Immature natural killer cell (primary cell): Measurements from ENCODE around the gene SELENOM. TPM values are rescaled to one million over a fixed set of nuclear protein-coding genes. Genes with fewer than 3 reads are reported as not detected.
"Not testable (repeated sequence)": the region's sequence is repeated elsewhere in the genome, so short reads cannot be mapped to it uniquely, and the experiment has no call there.

Experiments
- DNase-seq, 3 donors: peaks; one replicate each; pipeline ENCODE4 v3.0.0; 2022; ENCODE audit warnings: mixed read lengths in 1 of 3
- H3K27ac Mint-ChIP-seq, 6 donors: one replicate each; pipeline ENCODE4 v1.8.0; 2020; ENCODE audit warnings: mixed read lengths in 6 of 6, mild to moderate bottlenecking in 5 of 6, inconsistent platforms in 4 of 6, moderate library complexity in 3 of 6
- H3K27me3 Mint-ChIP-seq, 3 donors: one replicate each; pipeline ENCODE4 v1.8.0; 2020 to 2021; ENCODE audit warnings: low read depth in 3 of 3, mild to moderate bottlenecking in 3 of 3, mixed read lengths in 3 of 3, moderate library complexity in 3 of 3, inconsistent platforms in 1 of 3
- H3K36me3 Mint-ChIP-seq, 3 donors: one replicate each; pipeline ENCODE4 v1.8.0; 2020; ENCODE audit warnings: mixed read lengths in 3 of 3, inconsistent platforms in 2 of 3, mild to moderate bottlenecking in 2 of 3
- H3K4me1 Mint-ChIP-seq, 2 donors: one replicate each; pipeline ENCODE4 v1.8.0; 2020; ENCODE audit warnings: inconsistent platforms in 2 of 2, mild to moderate bottlenecking in 2 of 2, mixed read lengths in 2 of 2, moderate library complexity in 1 of 2
- H3K4me3 Mint-ChIP-seq, 5 donors: one replicate each; pipeline ENCODE4 v1.8.0; 2020; ENCODE audit warnings: mild to moderate bottlenecking in 5 of 5, mixed read lengths in 5 of 5, inconsistent platforms in 3 of 5, moderate library complexity in 3 of 5
- H3K9me3 Mint-ChIP-seq, 6 donors: one replicate each; pipeline ENCODE4 v1.8.0; 2020; ENCODE audit warnings: mild to moderate bottlenecking in 6 of 6, mixed read lengths in 6 of 6, inconsistent platforms in 4 of 6, moderate library complexity in 3 of 6
- polyA plus RNA-seq, 3 donors: library from polyadenylated mRNA; unstranded; fragments of 300-500 nt; fragmentation: Illumina TruSeq; gene quantifications; one replicate each; pipeline ENCODE4 v1.2.3, GENCODE V29; 2021

SELENOM gene
- polyA plus RNA-seq, 3 donors from 2014 or later, result 24.1 to 51.0 (median 33.5) TPM

GRCh38 chr22:31080164-31080847 lies 27.1 kb downstream of the SELENOM start:
- H3K36me3 Mint-ChIP-seq, result no peaks in the 10 kb centered on the region

GRCh38 chr22:31079095-31079642 lies 28.2 kb downstream of the SELENOM start:
- peaks cover 0 to 5% (median 2%) of the 10 kb centered on the region in 3 donors for H3K27me3 Mint-ChIP-seq
- peaks cover 26% of the 10 kb centered on the region in 2 donors for H3K4me1 Mint-ChIP-seq
- DNase-seq, result no peak
- peak overlapping the region in 2 of 5 donors; percentile 35 to 41 for H3K4me3 Mint-ChIP-seq
- H3K36me3 Mint-ChIP-seq, result no peaks in the 10 kb centered on the region
- no peak overlapping the region for H3K27ac Mint-ChIP-seq
- H3K9me3 Mint-ChIP-seq, result no peaks in the 10 kb centered on the region

More at GRCh38 chr22:31080164-31080847, 27.1 kb downstream of the SELENOM start:
- DNase-seq, result no peak
- Mint-ChIP-seq H3K27ac (peak overlapping the region; percentile 23 to 82 (median 60)), H3K4me3 (peak overlapping the region; percentile 80 to 89 (median 87)), H3K4me1 (peaks cover 30 to 31% of the 10 kb centered on the region in 2 donors), H3K9me3 (no peaks in the 10 kb centered on the region), H3K27me3 (peaks cover 0 to 2% (median 2%) of the 10 kb centered on the region in 3 donors)

- not testable (repeated sequence) for H3K4me3 Mint-ChIP-seq, H3K9me3 Mint-ChIP-seq, H3K36me3 Mint-ChIP-seq, H3K27ac Mint-ChIP-seq, DNase-seq, H3K27me3 Mint-ChIP-seq
- peaks cover 20 to 22% of the 10 kb centered on the region in 2 donors for H3K4me1 Mint-ChIP-seq
These were observed 29.0 kb downstream of the SELENOM start for GRCh38 chr22:31078389-31078788.

GRCh38 chr22:31077681-31078080 lies 29.7 kb downstream of the SELENOM start:
- Mint-ChIP-seq H3K27ac (peak overlapping the region in 1 of 6 donors; percentile 23), H3K27me3 (peaks cover 0 to 5% (median 3%) of the 10 kb centered on the region in 3 donors), H3K9me3 (no peaks in the 10 kb centered on the region), H3K4me3 (no peak overlapping the region), H3K36me3 (no peaks in the 10 kb centered on the region), H3K4me1 (peaks cover 18 to 20% of the 10 kb centered on the region in 2 donors)
- DNase-seq, result no peak

GRCh38 chr22:31075961-31076360 lies 31.4 kb downstream of the SELENOM start:
- peaks cover 0 to 5% (median 5%) of the 10 kb centered on the region in 3 donors for H3K27me3 Mint-ChIP-seq
- peaks cover 6% of the 10 kb centered on the region in 2 donors for H3K4me1 Mint-ChIP-seq
- H3K36me3 Mint-ChIP-seq, result no peaks in the 10 kb centered on the region
- no peak overlapping the region for H3K27ac Mint-ChIP-seq
- DNase-seq, result no peak
- no peaks in the 10 kb centered on the region for H3K9me3 Mint-ChIP-seq
- no peak overlapping the region for H3K4me3 Mint-ChIP-seq

DNA sequence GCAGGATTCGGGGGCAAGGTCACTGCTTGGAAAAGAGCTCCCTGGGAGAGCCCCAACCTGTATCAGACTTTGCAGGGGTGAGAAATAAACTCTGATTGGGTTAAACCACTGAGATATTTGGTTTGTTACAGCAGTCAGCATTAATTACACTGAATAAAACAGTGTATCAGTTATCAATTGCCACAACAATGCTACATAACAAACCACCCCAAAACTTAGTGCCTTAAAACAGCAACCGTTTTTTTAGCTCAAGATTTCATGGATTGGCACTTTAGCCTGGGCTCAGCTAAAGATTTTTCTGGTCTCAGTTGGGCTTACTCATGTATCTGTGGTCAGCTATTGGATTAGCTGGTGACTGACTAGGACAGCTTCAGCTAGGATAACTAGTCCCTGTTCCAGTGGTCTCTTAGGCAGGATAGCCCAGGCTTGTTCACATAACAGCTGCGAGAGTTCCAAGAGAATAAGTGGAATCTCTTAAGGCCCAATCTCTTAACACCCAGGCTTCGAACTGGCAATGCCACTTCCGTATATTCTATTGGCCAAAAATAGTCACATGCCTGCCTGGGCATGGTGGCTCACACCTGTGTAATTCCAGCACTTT lies 33.7 kb downstream of the SELENOM start:
- H3K4me1 Mint-ChIP-seq, H3K9me3 Mint-ChIP-seq, H3K27me3 Mint-ChIP-seq, DNase-seq, H3K36me3 Mint-ChIP-seq, H3K4me3 Mint-ChIP-seq, H3K27ac Mint-ChIP-seq: not testable (repeated sequence)

DNA sequence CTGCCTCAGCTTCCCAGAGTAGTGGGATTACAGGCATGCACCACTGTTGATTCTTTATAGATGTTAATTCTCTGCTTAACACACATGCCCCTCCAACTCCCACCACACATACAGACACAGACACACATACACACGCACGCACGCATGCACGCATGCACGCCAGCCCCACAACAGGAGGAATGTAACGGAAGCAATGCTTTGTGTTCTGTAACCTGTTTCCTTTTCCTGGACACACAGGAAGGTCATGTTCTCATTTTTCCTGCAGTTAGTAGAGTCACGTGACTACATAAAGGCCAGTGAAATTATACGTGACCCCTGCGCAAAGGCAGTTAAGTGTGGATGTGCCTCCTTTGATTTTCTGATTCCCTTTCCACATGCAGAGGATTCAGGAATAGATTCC lies 34.2 kb downstream of the SELENOM start:
- H3K4me3 Mint-ChIP-seq, H3K4me1 Mint-ChIP-seq, H3K27ac Mint-ChIP-seq, H3K27me3 Mint-ChIP-seq, DNase-seq, H3K9me3 Mint-ChIP-seq, H3K36me3 Mint-ChIP-seq: not testable (repeated sequence)

DNA sequence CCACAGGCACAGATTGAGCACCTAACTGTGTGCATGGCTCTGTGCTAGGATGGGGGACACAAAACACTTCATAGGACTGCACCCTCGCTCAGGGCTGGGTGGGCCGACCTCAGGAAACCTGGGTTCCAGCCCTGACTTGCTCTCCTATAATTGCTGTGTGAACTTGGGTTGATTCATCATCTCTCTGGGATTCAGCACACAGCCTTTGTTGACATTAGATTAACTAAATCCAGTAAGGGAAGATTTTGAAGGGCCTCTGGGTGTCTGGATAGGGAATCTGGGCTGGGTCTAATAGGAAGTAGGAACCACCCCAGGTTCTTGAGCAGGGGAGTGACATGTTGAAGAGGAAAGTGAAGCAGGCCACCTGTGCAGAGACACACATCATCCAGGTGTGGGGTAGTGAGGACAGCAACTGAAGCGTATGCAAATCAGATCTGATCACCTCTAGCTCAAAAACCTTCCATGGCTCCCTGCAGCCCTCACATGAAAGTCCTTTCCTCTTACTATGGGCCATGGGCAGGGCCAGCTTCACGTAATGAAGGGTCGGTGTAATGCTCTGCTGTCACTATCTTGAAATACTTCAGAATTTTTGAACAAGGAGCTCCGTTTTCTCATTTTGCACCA lies 37.6 kb downstream of the SELENOM start:
- DNase-seq, H3K4me3 Mint-ChIP-seq, H3K27ac Mint-ChIP-seq, H3K27me3 Mint-ChIP-seq, H3K9me3 Mint-ChIP-seq, H3K4me1 Mint-ChIP-seq, H3K36me3 Mint-ChIP-seq: not testable (repeated sequence)

GRCh38 chr22:31068970-31069369 lies 38.4 kb downstream of the SELENOM start:
- Mint-ChIP-seq H3K27ac (no peak overlapping the region), H3K4me1 (no peaks in the 10 kb centered on the region), H3K9me3 (no peaks in the 10 kb centered on the region), H3K36me3 (no peaks in the 10 kb centered on the region), H3K4me3 (no peak overlapping the region), H3K27me3 (peaks cover 2 to 5% (median 5%) of the 10 kb centered on the region in 3 donors)
- no peak for DNase-seq

- no peak overlapping the region for H3K4me3 Mint-ChIP-seq
- peaks cover 4 to 6% (median 5%) of the 10 kb centered on the region in 3 donors for H3K27me3 Mint-ChIP-seq
- no peaks in the 10 kb centered on the region for H3K4me1 Mint-ChIP-seq
- DNase-seq, result no peak
- H3K9me3 Mint-ChIP-seq, result no peaks in the 10 kb centered on the region
- no peak overlapping the region for H3K27ac Mint-ChIP-seq
- H3K36me3 Mint-ChIP-seq, result no peaks in the 10 kb centered on the region
These were observed 43.0 kb downstream of the SELENOM start for GRCh38 chr22:31064369-31064768.

DNA sequence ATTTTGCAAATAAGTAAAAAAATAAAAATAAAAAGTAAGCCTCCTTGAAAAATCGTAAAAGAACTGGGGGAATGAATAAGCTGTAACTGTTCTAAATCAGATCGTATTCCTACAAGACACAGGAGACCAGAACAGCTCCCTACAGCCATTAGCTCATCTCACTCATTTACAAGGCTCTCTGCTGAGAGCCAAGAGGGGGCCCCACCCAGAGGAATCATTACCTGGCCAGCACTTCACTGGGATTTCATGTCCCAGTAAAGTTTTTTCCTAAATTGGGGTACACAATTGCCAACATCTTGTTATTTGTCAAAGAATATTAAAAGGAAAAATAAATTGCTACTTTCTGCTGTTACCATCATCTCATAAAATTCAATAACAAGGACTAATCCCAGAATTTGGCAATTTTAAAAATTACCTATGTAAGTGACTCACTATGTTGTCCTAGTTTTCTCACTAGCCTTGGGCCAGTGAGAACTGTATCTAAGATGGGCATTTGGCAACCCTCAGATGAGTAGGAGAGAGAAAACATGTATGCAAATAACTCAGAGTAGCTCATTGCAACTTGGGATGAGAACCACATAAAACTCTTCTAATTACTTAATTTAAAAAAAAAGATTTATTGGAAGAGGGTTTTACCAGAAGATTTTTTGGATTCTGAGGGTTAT lies 44.7 kb downstream of the SELENOM start:
- no peak overlapping the region for H3K4me3 Mint-ChIP-seq
- DNase-seq, result no peak
- H3K36me3 Mint-ChIP-seq, result no peaks in the 10 kb centered on the region
- no peaks in the 10 kb centered on the region for H3K9me3 Mint-ChIP-seq
- no peak overlapping the region for H3K27ac Mint-ChIP-seq
- H3K27me3 Mint-ChIP-seq, result peaks cover 3 to 4% (median 4%) of the 10 kb centered on the region in 3 donors
- no peaks in the 10 kb centered on the region for H3K4me1 Mint-ChIP-seq

- H3K4me3 Mint-ChIP-seq, H3K27ac Mint-ChIP-seq, H3K36me3 Mint-ChIP-seq, H3K27me3 Mint-ChIP-seq, DNase-seq, H3K9me3 Mint-ChIP-seq, H3K4me1 Mint-ChIP-seq: not testable (repeated sequence)
These were observed 47.7 kb downstream of the SELENOM start for GRCh38 chr22:31059663-31060062.

- peaks cover 0 to 4% (median 2%) of the 10 kb centered on the region in 3 donors for H3K27me3 Mint-ChIP-seq
- no peak overlapping the region for H3K4me3 Mint-ChIP-seq
- no peaks in the 10 kb centered on the region for H3K4me1 Mint-ChIP-seq
- H3K36me3 Mint-ChIP-seq, result no peaks in the 10 kb centered on the region
- H3K9me3 Mint-ChIP-seq, result no peaks in the 10 kb centered on the region
- DNase-seq, result no peak
- no peak overlapping the region for H3K27ac Mint-ChIP-seq
These were observed 50.3 kb downstream of the SELENOM start for GRCh38 chr22:31056986-31057599.
